Adrenal gland (tissue), 5 donors: ENCODE results near the gene CNTN5.

Source experiments
- CTCF ChIP-seq, 6 experiments: fragments of 450-650 bp in 4 of 6; fragments of 200-600 bp in 2 of 6; sonication (generic) in 1 of 6; IDR thresholded peaks; 1 replicate in 5 of 6; 2 replicates in 1 of 6; pipeline versions ENCODE4 v1.5.1 to v1.8.0; 2016 to 2021; ENCODE audit warnings: antibody characterized with exemption in 6 of 6, mild to moderate bottlenecking in 2 of 6, moderate library complexity in 1 of 6
- POLR2A ChIP-seq, 2 donors: fragments of 450-650 bp; IDR thresholded peaks; one replicate each; pipeline ENCODE4 v1.6.1; 2017; ENCODE audit warnings: antibody characterized with exemption in 2 of 2, mild to moderate bottlenecking in 2 of 2, moderate library complexity in 1 of 2
- donor health status: DM: no; HTN: no; CAD: no.

- TF ChIP-seq CTCF (IDR thresholded peaks at IDR 0.05) (no peak), POLR2A (IDR thresholded peaks at IDR 0.05) (no peak)
Observed at GRCh38 chr11:99170591-99170990, 149.8 kb downstream of the CNTN5 start.
